H1 (cell line): ENCODE data around the gene LSR. TPM values are rescaled to one million over a fixed set of nuclear protein-coding genes. Genes with fewer than 3 reads are reported as not detected.
A peak's percentile ranks its signal among the peaks of the same experiment; 100 is the strongest.

Source experiments
- CTCF ChIA-PET: fragments of 300-600 bp; sonication (Branson Sonifier 250); formaldehyde crosslinking; loops from one replicate; lab custom pipeline; 2021; ENCODE audit not compliant: partially characterized antibody; lab: Charles Lee
- POLR2A ChIA-PET: fragments of 300-600 bp; sonication (Branson Sonifier 250); formaldehyde crosslinking; loops from one replicate; lab custom pipeline; 2021; ENCODE audit warnings: inconsistent platforms; ENCODE audit not compliant: partially characterized antibody; lab: Charles Lee
- DNase-seq, 2 experiments: peaks; one replicate each; pipeline versions ENCODE4 v3.0.0 to v3.0.0-alpha.2; 2010 to 2022; ENCODE audit warnings: low spot score in 2 of 2, low read depth in 1 of 2, mixed read lengths in 1 of 2
- FAIRE-seq: peaks from 2 replicates; lab custom pipeline; 2011; peaks lifted over from hg19 to GRCh38; lab: Jason Lieb, UNC
- H2AFZ ChIP-seq: 2 replicates; pipeline ENCODE4 v1.8.1; 2012; ENCODE audit warnings: low read length, inconsistent platforms
- H2AK5ac ChIP-seq: 2 replicates; pipeline ENCODE4 v1.6.1; 2013; ENCODE audit warnings: low read depth, low read length
- H2BK120ac ChIP-seq: replicated peaks from 2 replicates; pipeline ENCODE3; 2013; ENCODE audit warnings: low read depth, low read length, inconsistent platforms
- H2BK12ac ChIP-seq: 2 replicates; pipeline ENCODE4 v1.6.1; 2013; ENCODE audit warnings: low read depth, low read length
- H2BK15ac ChIP-seq: 2 replicates; pipeline ENCODE4 v1.6.1; 2013; ENCODE audit warnings: low read length
- H2BK20ac ChIP-seq: 2 replicates; pipeline ENCODE4 v1.6.1; 2013; ENCODE audit warnings: low read length
- H2BK5ac ChIP-seq: 2 replicates; pipeline ENCODE4 v1.6.1; 2013; ENCODE audit warnings: low read depth, low read length
- H3K14ac ChIP-seq: 2 replicates; pipeline ENCODE4 v1.6.1; 2013; ENCODE audit warnings: inconsistent platforms; ENCODE audit not compliant: insufficient read length
- H3K18ac ChIP-seq: 2 replicates; pipeline ENCODE4 v1.6.1; 2013; ENCODE audit warnings: low read length; ENCODE audit errors: extremely low read depth
- H3K23ac ChIP-seq: 2 replicates; pipeline ENCODE4 v1.6.1; 2013; ENCODE audit warnings: inconsistent platforms; ENCODE audit not compliant: insufficient read length
- H3K23me2 ChIP-seq: 2 replicates; pipeline ENCODE4 v1.6.1; 2013; ENCODE audit warnings: low read depth, low read length
- H3K27ac ChIP-seq: 2 replicates; pipeline ENCODE4 v1.6.1; 2011; ENCODE audit warnings: low read depth, low read length, inconsistent platforms
- H3K27me3 ChIP-seq, 4 experiments: replicated peaks in 1 of 4; 1 replicate in 1 of 4; 2 replicates in 3 of 4; pipeline versions ENCODE4 v1.6.1 to v1.8.1; 2011 to 2013; ENCODE audit warnings: low read length in 3 of 4, mild to moderate bottlenecking in 3 of 4, inconsistent platforms in 2 of 4, mixed read lengths in 2 of 4, moderate library complexity in 1 of 4; ENCODE audit not compliant: control insufficient read depth in 3 of 4, insufficient read depth in 3 of 4; ENCODE audit errors: extremely low read depth in 1 of 4
- H3K36me3 ChIP-seq, 4 experiments: 2 replicates each; pipeline versions ENCODE4 v1.6.1 to v1.8.1; 2011 to 2013; ENCODE audit warnings: mild to moderate bottlenecking in 4 of 4, low read length in 3 of 4, moderate library complexity in 2 of 4, control low read depth in 1 of 4, inconsistent platforms in 1 of 4; ENCODE audit not compliant: insufficient read depth in 4 of 4, control insufficient read depth in 2 of 4
- H3K4ac ChIP-seq: replicated peaks from 2 replicates; pipeline ENCODE3; 2013; ENCODE audit warnings: low read length, low read depth, mixed read lengths, inconsistent platforms; ENCODE audit not compliant: insufficient read length
- H3K4me1 ChIP-seq, 4 experiments: replicated peaks in 1 of 4; 1 replicate in 1 of 4; 2 replicates in 3 of 4; pipeline versions ENCODE4 v1.6.1 to v1.8.1; 2011 to 2013; ENCODE audit warnings: low read length in 3 of 4, inconsistent platforms in 2 of 4, mixed read lengths in 1 of 4; ENCODE audit not compliant: insufficient read depth in 4 of 4, control insufficient read depth in 3 of 4
- H3K4me2 ChIP-seq, 2 experiments: 2 replicates each; pipeline versions ENCODE4 v1.6.1 to v1.8.1; 2011 to 2013; ENCODE audit warnings: low read depth in 2 of 2, low read length in 2 of 2, control low read depth in 1 of 2, inconsistent platforms in 1 of 2, mild to moderate bottlenecking in 1 of 2; ENCODE audit not compliant: insufficient read depth in 1 of 2
- H3K4me3 ChIP-seq, 4 experiments: fragments of 200-600, 300-600 bp in 1 of 4; sonication (generic), shearing (Covaris generic), sonication (Bioruptor Twin) in 1 of 4; 2 replicates each; pipeline versions ENCODE4 v1.5.1 to v1.8.1; 2011 to 2016; ENCODE audit warnings: low read length in 4 of 4, low read depth in 3 of 4, control low read depth in 2 of 4, inconsistent platforms in 2 of 4, mild to moderate bottlenecking in 2 of 4, mixed read lengths in 1 of 4, moderate library complexity in 1 of 4; ENCODE audit not compliant: insufficient read depth in 2 of 4; ENCODE audit errors: extremely low read depth in 1 of 4
- H3K56ac ChIP-seq: replicated peaks from 2 replicates; pipeline ENCODE3; 2013; ENCODE audit warnings: low read depth, mild to moderate bottlenecking, mixed read lengths, low read length, inconsistent platforms; ENCODE audit not compliant: insufficient read length
- H3K79me1 ChIP-seq: 2 replicates; pipeline ENCODE4 v1.6.1; 2013; ENCODE audit warnings: low read depth, low read length, control low read depth
- H3K79me2 ChIP-seq, 2 experiments: 2 replicates each; pipeline versions ENCODE4 v1.6.1 to v1.8.1; 2012 to 2013; ENCODE audit warnings: low read length in 2 of 2, mild to moderate bottlenecking in 2 of 2, inconsistent platforms in 1 of 2; ENCODE audit not compliant: insufficient read depth in 2 of 2, control insufficient read depth in 1 of 2
- H3K9ac ChIP-seq, 4 experiments: replicated peaks in 1 of 4; 1 replicate in 1 of 4; 2 replicates in 3 of 4; pipeline versions ENCODE4 v1.6.1 to v1.8.1; 2011 to 2013; ENCODE audit warnings: low read depth in 3 of 4, low read length in 3 of 4, control low read depth in 2 of 4, mild to moderate bottlenecking in 2 of 4, moderate library complexity in 2 of 4, inconsistent platforms in 1 of 4; ENCODE audit errors: extremely low read depth in 1 of 4
- H3K9me3 ChIP-seq, 2 experiments: 2 replicates each; pipeline versions ENCODE4 v1.6.1 to v1.8.1; 2012 to 2013; ENCODE audit warnings: mild to moderate bottlenecking in 2 of 2, moderate library complexity in 2 of 2, control low read depth in 1 of 2, inconsistent platforms in 1 of 2, low read depth in 1 of 2, low read length in 1 of 2, mixed read lengths in 1 of 2; ENCODE audit not compliant: insufficient read depth in 2 of 2
- H4K20me1 ChIP-seq, 2 experiments: replicated peaks in 1 of 2; 2 replicates each; pipeline versions ENCODE3 to v1.8.1; 2011 to 2013; ENCODE audit warnings: inconsistent platforms in 2 of 2, low read length in 2 of 2, mild to moderate bottlenecking in 1 of 2; ENCODE audit not compliant: insufficient read depth in 2 of 2, control insufficient read depth in 1 of 2
- H4K5ac ChIP-seq: 2 replicates; pipeline ENCODE4 v1.6.1; 2013; ENCODE audit warnings: low read length, low read depth, mixed read lengths, inconsistent platforms; ENCODE audit not compliant: insufficient read length
- H4K8ac ChIP-seq: 2 replicates; pipeline ENCODE4 v1.8.0; 2013; ENCODE audit warnings: mild to moderate bottlenecking, moderate library complexity, low read length, inconsistent platforms; ENCODE audit not compliant: insufficient read depth; ENCODE audit errors: extremely low read depth
- H4K91ac ChIP-seq: replicated peaks from 2 replicates; pipeline ENCODE3; 2013; ENCODE audit warnings: low read length, mixed read lengths, inconsistent platforms; ENCODE audit not compliant: insufficient read length
- ATF3 ChIP-seq: IDR thresholded peaks from 2 replicates; pipeline ENCODE4 v1.6.1; 2011; ENCODE audit warnings: low read depth, mild to moderate bottlenecking, low read length; ENCODE audit not compliant: insufficient read depth
- CEBPB ChIP-seq: IDR thresholded peaks from 2 replicates; pipeline ENCODE4 v1.6.1; 2012; ENCODE audit warnings: low read depth, low read length
- FOSL1 ChIP-seq: IDR thresholded peaks from 2 replicates; pipeline ENCODE4 v1.6.1; 2011; ENCODE audit warnings: mild to moderate bottlenecking, low read depth, low read length, moderate library complexity; ENCODE audit not compliant: insufficient read depth
- JUND ChIP-seq: IDR thresholded peaks from 2 replicates; pipeline ENCODE4 v1.6.1; 2011; ENCODE audit warnings: mild to moderate bottlenecking, improper control_type of control experiment, low read length
- WGBS, 2 experiments: shearing (Covaris generic) in 1 of 2; methylation state at CpG; one replicate each; pipeline versions ENCODE4 v1.1.6 to v1.1.7; 2013 to 2015; ENCODE audit warnings: low lambda C conversion rate in 2 of 2, mixed read lengths in 2 of 2, inconsistent platforms in 1 of 2, low coverage in 1 of 2, missing lambda C conversion rate in 1 of 2; ENCODE audit not compliant: insufficient replicate concordance in 2 of 2, insufficient coverage in 1 of 2, insufficient read length in 1 of 2; ENCODE audit errors: extremely low coverage in 1 of 2, missing lambda C conversion rate in 1 of 2; 5-methylcytosine and 5-hydroxymethylcytosine counted together
- polyA plus RNA-seq, 7 experiments: library from polyadenylated mRNA; depleted of rRNA in 3 of 7; stranded (reverse) in 5 of 7; unstranded in 2 of 7; fragments of >200 nt in 5 of 7; fragments of 200-250 nt in 2 of 7; gene quantifications; 1 replicate in 5 of 7; 2 replicates in 1 of 7; 4 replicates in 1 of 7; pipeline versions ENCODE4 v1.2.1 to v1.2.3, GENCODE V29; 2011 to 2013; ENCODE audit warnings: missing spikeins in 2 of 7, mixed read lengths in 2 of 7
- total RNA-seq: library from RNA; stranded (reverse); fragmentation: NEBNext Ultra II Directional; extraction: Animal tissue kit (Norgen Biotek cat#: 25700); gene quantifications from 2 replicates; pipeline ENCODE4 v1.2.1, GENCODE V29; 2021
- TF ChIP-seq, protein P1 (sequence below): IDR thresholded peaks from 2 replicates; pipeline ENCODE4 v1.6.1; 2012; ENCODE audit warnings: inconsistent platforms
- TF ChIP-seq, protein P2 (sequence below): IDR thresholded peaks from 2 replicates; pipeline ENCODE4 v1.6.1; 2012; ENCODE audit warnings: inconsistent platforms

LSR gene
- total and polyA plus RNA-seq, 2 of the 8 experiments (the other 6 are each of a cell fraction or from before 2014, with no cell fraction given), result 159 to 186 TPM

DNA sequence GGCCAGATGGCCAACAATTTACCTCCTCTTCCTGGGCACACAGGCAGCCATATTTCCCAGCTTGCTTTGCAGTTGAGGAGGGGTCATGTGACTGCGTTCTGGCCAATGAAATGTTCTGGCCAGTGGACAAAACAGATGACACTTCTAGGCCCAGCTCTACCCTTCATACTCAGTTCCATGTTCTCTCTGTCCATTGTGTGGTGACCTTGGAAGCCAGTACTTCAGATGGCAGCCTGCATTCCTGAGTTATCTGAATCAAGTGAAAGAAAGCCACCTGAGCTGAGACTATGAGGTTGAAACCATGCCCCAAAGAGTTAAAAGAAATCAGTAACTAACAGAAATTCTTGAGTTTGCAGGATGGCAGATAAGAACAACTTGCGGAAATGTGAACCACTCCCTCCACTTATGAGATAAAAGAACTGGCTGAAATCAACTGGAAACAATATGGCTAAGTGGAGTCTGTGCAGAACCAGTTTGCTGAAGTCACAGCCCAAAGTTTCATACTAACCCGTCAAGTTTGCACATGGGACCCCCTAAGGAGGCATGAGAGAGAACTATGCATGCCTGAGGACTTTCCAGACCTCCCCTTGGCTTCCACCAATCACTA, 28.4 kb upstream of the LSR start:
- H2BK120ac ChIP-seq, result no peak overlapping the region
- TF ChIP-seq JUND, result no peak
- TF ChIP-seq, protein P1, sequence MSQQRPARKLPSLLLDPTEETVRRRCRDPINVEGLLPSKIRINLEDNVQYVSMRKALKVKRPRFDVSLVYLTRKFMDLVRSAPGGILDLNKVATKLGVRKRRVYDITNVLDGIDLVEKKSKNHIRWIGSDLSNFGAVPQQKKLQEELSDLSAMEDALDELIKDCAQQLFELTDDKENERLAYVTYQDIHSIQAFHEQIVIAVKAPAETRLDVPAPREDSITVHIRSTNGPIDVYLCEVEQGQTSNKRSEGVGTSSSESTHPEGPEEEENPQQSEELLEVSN, result peak; percentile 39; the same call in 1 of the 2 replicates
- TF ChIP-seq CEBPB, result no peak
- TF ChIP-seq FOSL1, result no peak
- no peak for TF ChIP-seq ATF3
- TF ChIP-seq, protein P2, sequence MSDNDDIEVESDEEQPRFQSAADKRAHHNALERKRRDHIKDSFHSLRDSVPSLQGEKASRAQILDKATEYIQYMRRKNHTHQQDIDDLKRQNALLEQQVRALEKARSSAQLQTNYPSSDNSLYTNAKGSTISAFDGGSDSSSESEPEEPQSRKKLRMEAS, result peak; percentile 64; the same call in 1 of the 2 replicates
- FAIRE-seq (peak; percentile 13), DNase-seq (no peak)
- H3K27ac ChIP-seq, result no peak overlapping the region; the same call in 1 of the 2 replicates
- no peak overlapping the region for H3K56ac ChIP-seq
- H3K18ac ChIP-seq, result no peak overlapping the region
- no peaks in the 10 kb centered on the region for H3K79me2 ChIP-seq
- no peak overlapping the region for H3K14ac ChIP-seq
- no peaks in the 10 kb centered on the region for H3K27me3 ChIP-seq
- H3K4me1 ChIP-seq, result peaks cover 0 to 7% (median 3%) of the 10 kb centered on the region in 4 experiments; a peak in 4 of 7 replicates
- H3K36me3 ChIP-seq, result no peaks in the 10 kb centered on the region
- WGBS, 2 experiments, result 70% methylated on average over 3 of the region's 3 CpGs; no CpG with 5 or more reads in 1 of the 2 experiments
- CTCF ChIA-PET, result interaction anchor here (0.5 to 1.7 kb wide), 5 partner anchors 17 to 170 kb away, joined by 3 to 6 read pairs (median 3); no protein-coding TSS in a partner anchor
- POLR2A ChIA-PET, result interaction anchor here (0.8 to 1.4 kb wide), 3 partner anchors 15 to 78 kb away, joined by 3 read pairs; no protein-coding TSS in a partner anchor
- H3K9me3 ChIP-seq, result peaks cover 4 to 14% of the 10 kb centered on the region in 2 experiments
- no peak overlapping the region for H2BK15ac ChIP-seq
- H2BK20ac ChIP-seq, result peak overlapping the region; percentile 66; the same call in 1 of the 2 replicates
- no peak overlapping the region for H2AK5ac ChIP-seq
- H4K20me1 ChIP-seq, result no peaks in the 10 kb centered on the region
- no peak overlapping the region for H3K4me2 ChIP-seq
- no peaks in the 10 kb centered on the region for H3K79me1 ChIP-seq
- H4K91ac ChIP-seq, result peak overlapping the region; percentile 25
- no peak overlapping the region for H3K9ac ChIP-seq
- H2BK12ac ChIP-seq, result no peak overlapping the region
- H3K23me2 ChIP-seq, result no peaks in the 10 kb centered on the region
- H4K5ac ChIP-seq, result no peak overlapping the region
- no peak overlapping the region for H3K23ac ChIP-seq
- H3K4me3 ChIP-seq, result no peak overlapping the region
- H4K8ac ChIP-seq, result no peak overlapping the region
- no peak overlapping the region for H2BK5ac ChIP-seq
- H3K4ac ChIP-seq, result peak overlapping the region; percentile 65
- no peak overlapping the region for H2AFZ ChIP-seq
